Activated CD4-positive, alpha-beta memory T cell treated with anti-CD3 and anti-CD28 coated beads for 36 hours (primary cell): ENCODE data around the gene KHK. TPM values are rescaled to one million over a fixed set of nuclear protein-coding genes. Genes with fewer than 3 reads are reported as not detected.

Experiments used
- CTCF ChIA-PET: fragments of 350-600 bp; sonication (Branson Sonifier 250); formaldehyde crosslinking; loops from one replicate; lab custom pipeline; 2021; ENCODE audit warnings: antibody characterized with exemption, inconsistent platforms; lab: Charles Lee
- POLR2A ChIA-PET: fragments of 350-600 bp; sonication (Branson Sonifier 250); formaldehyde crosslinking; loops from one replicate; lab custom pipeline; 2021; ENCODE audit warnings: antibody characterized with exemption; lab: Charles Lee
- DNase-seq: peaks from one replicate; pipeline ENCODE4 v3.0.0-alpha.2; 2020
- H3K27ac Mint-ChIP-seq: one replicate; pipeline ENCODE4 v1.8.0; 2021; ENCODE audit warnings: mixed read lengths
- H3K27me3 Mint-ChIP-seq: one replicate; pipeline ENCODE4 v1.8.0; 2021; ENCODE audit warnings: mixed read lengths
- H3K36me3 Mint-ChIP-seq: one replicate; pipeline ENCODE4 v1.8.0; 2021; ENCODE audit warnings: mixed read lengths
- H3K4me1 Mint-ChIP-seq: one replicate; pipeline ENCODE4 v1.8.0; 2021; ENCODE audit warnings: low read depth, mixed read lengths
- H3K4me3 Mint-ChIP-seq: one replicate; pipeline ENCODE4 v1.8.0; 2021; ENCODE audit warnings: mild to moderate bottlenecking, mixed read lengths
- H3K9me3 Mint-ChIP-seq: one replicate; pipeline ENCODE4 v1.8.0; 2021; ENCODE audit warnings: mixed read lengths
- intact Hi-C: fragments of 100-400 bp; cut with micrococcal nuclease; formaldehyde crosslinking; loops from one replicate; pipeline ENCODE4 v1.15.1; 2023
- total RNA-seq, 2 experiments: library from RNA; stranded (reverse); gene quantifications; one replicate each; pipeline ENCODE4 v1.2.3, GENCODE V29; 2021

KHK gene
- total RNA-seq, 2 experiments from 2014 or later, result 12.7 to 13.3 TPM

DNA sequence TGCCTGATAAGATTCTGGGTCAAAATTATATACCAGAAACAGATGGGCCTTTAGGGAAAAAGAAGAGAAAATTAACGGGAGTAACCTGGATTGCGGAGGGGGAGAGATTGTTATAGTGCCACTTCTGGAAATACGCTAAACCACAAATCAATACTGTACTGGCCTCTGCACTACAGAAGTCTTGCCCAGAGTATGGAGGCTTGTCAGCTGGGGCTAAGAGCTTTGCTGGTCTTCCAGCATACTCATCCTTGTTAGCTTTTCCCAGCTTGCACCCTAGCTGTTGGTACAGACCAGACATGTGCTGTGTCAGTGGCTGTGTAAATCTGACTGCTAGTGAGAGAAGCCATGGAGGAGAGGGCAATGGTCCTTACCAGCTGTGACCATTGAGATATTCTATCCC, 26.2 kb upstream of the KHK start:
- intact Hi-C loops, result no loop called here
- Mint-ChIP-seq H3K27ac (no peak overlapping the region), H3K9me3 (no peaks in the 10 kb centered on the region), H3K4me3 (no peak overlapping the region), H3K36me3 (peaks cover 20% of the 10 kb centered on the region), H3K4me1 (no peaks in the 10 kb centered on the region), H3K27me3 (no peaks in the 10 kb centered on the region)
- ChIA-PET CTCF (interaction anchor here (0.8 kb wide), 2 partner anchors 9 to 11 kb away, joined by 3 read pairs; partner anchors contain the start of genes AGBL5 and OST4), POLR2A (interaction anchor here (1.1 to 1.3 kb wide), 3 partner anchors 9 to 23 kb away, joined by 3 to 5 read pairs (median 3); partner anchors contain the start of gene AGBL5)
- no peak for DNase-seq

DNA sequence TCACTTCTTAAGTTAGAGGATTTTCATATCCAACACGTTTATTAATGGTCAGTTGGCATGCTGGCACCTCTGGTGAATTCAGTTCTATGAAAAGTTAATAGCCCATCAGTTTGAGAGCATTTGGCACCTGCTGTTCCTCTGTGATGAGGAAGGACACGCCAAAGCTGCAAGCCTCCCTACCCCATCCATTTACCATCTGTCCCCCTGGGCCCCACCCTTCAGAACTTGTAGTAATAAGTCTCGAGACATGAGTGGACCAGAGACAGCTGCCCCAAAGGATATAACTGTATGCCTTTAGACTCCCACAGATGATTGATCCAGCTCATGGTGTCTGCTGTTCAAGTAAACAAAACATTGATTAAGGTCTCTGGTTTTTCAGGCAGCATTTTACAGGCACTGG, 21.4 kb upstream of the KHK start:
- Mint-ChIP-seq H3K9me3 (no peaks in the 10 kb centered on the region), H3K4me3 (no peak overlapping the region), H3K4me1 (peaks cover 29% of the 10 kb centered on the region), H3K36me3 (peaks cover 26% of the 10 kb centered on the region), H3K27me3 (no peaks in the 10 kb centered on the region), H3K27ac (no peak overlapping the region)
- intact Hi-C loops, result no loop called here
- CTCF ChIA-PET, result interaction anchor here (0.8 kb wide), 1 partner anchor 215 kb away, joined by 3 read pairs; no protein-coding TSS in a partner anchor
- POLR2A ChIA-PET, result interaction anchor here (0.9 kb wide), 1 partner anchor 14 kb away, joined by 4 read pairs; the partner anchor contains the start of gene AGBL5
- DNase-seq, result no peak

DNA sequence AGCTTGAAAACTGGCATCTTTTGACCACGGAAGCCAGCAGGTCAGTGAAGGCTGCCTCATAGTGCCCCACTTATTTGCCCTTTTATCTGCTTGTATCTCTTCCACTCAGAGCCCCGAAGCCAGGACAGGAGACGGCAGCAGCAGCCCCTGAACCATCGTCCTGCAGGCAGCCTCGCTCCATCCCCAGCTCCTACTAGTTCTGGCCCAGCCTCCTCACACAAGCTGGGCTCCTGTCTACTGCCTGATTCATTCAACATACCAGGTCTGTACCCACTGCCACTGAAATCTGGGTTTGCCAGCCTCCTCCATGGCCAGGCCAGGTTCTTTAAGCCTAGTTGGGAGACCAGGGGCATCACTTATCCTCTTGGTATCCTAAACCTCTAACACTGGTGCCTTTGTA, 19.2 kb upstream of the KHK start:
- Mint-ChIP-seq H3K9me3 (no peaks in the 10 kb centered on the region), H3K36me3 (peaks cover 31% of the 10 kb centered on the region), H3K4me3 (no peak overlapping the region), H3K4me1 (peaks cover 43% of the 10 kb centered on the region), H3K27me3 (no peaks in the 10 kb centered on the region), H3K27ac (peak overlapping the region; percentile 50)
- ChIA-PET POLR2A (interaction anchor here (0.5 to 1.2 kb wide), 3 partner anchors 16 to 232 kb away, joined by 3 to 6 read pairs (median 3); partner anchors contain the start of gene AGBL5), CTCF (interaction anchor here (1.7 to 2.4 kb wide), 2 partner anchors 13 to 236 kb away, joined by 3 to 6 read pairs; no protein-coding TSS in a partner anchor)
- DNase-seq, result no peak
- intact Hi-C loops, result no loop called here

DNA sequence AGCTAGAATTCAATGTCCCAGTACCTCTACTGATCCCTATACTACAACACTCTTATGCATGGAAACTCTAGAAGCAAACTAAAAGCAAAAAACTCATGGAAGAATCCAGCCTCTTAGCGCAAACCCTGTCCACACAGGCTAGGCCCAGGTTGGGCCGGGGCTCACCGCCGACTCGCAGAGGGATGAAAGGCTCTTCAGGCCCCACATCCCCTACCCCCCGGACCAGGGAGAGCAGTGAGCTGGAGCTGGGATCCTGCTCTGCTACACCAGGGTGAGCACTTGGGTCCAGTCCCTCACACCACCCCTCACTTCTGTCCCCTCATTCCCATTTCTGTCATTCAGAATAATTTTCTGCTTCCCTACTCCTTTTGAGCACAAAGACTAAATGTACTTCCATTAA, 17.1 kb upstream of the KHK start:
- ChIA-PET POLR2A (no interaction called here), CTCF (no interaction called here)
- Mint-ChIP-seq H3K9me3 (no peaks in the 10 kb centered on the region), H3K36me3 (peaks cover 22% of the 10 kb centered on the region), H3K4me1 (peaks cover 58% of the 10 kb centered on the region), H3K27me3 (no peaks in the 10 kb centered on the region), H3K4me3 (peak overlapping the region; percentile 94), H3K27ac (peak overlapping the region; percentile 49)
- no peak for DNase-seq
- intact Hi-C loops, result no loop called here

DNA sequence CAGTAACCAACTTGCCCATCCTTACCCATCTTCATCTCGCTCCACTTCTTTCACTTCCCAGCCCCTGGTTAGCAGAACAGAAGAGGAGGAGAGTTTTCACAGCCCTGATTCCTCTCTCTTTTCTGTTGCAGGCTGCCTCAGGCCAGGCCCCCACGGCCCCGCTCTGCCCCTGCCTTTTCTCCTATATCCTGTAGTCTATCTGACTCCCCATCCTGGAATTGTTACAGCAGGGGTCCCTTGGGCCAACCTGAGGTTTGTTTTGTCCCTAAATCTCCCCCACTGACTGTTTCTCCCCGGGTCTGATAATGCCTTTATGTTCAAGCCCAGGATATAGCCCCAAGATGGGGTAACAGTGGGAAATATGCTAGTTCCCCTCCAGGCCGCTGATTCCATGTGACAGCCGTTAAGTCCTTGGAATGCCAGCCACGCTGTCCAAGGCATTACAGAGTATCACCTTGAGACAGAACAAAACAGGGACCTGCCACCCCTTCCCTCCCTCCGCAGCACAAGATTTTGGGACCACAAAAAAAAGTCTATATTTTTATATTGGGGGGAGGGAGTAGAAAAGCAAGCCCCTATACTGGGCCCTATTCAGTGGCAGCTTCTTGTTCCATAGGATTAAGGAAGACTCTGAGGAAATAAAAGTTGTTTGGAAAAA, 16.5 kb upstream of the KHK start:
- no peak for DNase-seq
- peak overlapping the region; percentile 94 for H3K4me3 Mint-ChIP-seq
- ChIA-PET CTCF (no interaction called here), POLR2A (no interaction called here)
- H3K4me1 Mint-ChIP-seq, result peaks cover 64% of the 10 kb centered on the region
- peak overlapping the region; percentile 39 for H3K27ac Mint-ChIP-seq
- no peaks in the 10 kb centered on the region for H3K9me3 Mint-ChIP-seq
- H3K27me3 Mint-ChIP-seq, result no peaks in the 10 kb centered on the region
- intact Hi-C loops, result loop anchor here (2.0 kb wide), 1 partner anchor 65 kb away; the partner anchor contains the start of gene PREB
- H3K36me3 Mint-ChIP-seq, result peaks cover 22% of the 10 kb centered on the region

DNA sequence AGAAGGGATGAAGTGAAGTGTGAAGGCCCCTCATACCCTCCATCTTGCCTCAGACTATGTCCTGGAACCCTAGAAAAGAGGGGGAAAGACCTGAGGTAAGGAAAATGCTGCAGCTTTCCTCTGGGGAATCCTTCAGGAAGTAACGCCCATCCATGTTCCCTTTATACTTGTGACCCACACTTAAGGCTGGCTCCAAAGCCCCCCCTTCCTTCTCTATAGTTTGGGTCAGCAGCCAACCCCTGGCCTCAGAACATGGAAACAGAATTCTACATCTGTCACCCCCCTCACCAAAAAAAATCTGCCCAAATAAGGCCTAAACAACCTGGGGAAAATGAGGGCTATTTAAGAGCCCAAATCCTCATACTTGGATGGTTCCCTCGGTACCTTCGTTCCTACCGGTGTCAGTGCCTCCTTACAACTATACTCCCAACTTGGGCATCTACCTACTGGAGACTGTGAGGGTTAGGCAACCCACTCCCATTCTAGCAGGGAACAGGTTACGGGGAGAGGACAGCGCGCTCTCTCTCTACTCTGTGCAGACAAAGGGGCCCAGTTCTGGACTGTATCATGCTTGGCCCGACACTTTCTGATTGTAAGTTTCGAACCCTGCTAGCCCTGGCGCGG, 15.8 kb upstream of the KHK start:
- no peak for DNase-seq
- peaks cover 69% of the 10 kb centered on the region for H3K4me1 Mint-ChIP-seq
- H3K27me3 Mint-ChIP-seq, result no peaks in the 10 kb centered on the region
- CTCF ChIA-PET, result interaction anchor here (0.6 to 3.5 kb wide), 10 partner anchors 11 to 224 kb away, joined by 3 to 29 read pairs (median 4); partner anchors contain the start of genes AGBL5 and KHK
- intact Hi-C loops, result loop anchor here (1.0 to 2.0 kb wide), 4 partner anchors 11 to 64 kb away; partner anchors contain the start of genes AGBL5, KHK and PREB
- peak overlapping the region; percentile 87 for H3K27ac Mint-ChIP-seq
- H3K4me3 Mint-ChIP-seq, result peak overlapping the region; percentile 94
- peaks cover 22% of the 10 kb centered on the region for H3K36me3 Mint-ChIP-seq
- H3K9me3 Mint-ChIP-seq, result no peaks in the 10 kb centered on the region
- POLR2A ChIA-PET, result interaction anchor here (0.7 to 2.4 kb wide), 7 partner anchors 10 to 38 kb away, joined by 3 to 21 read pairs (median 5); partner anchors contain the start of genes AGBL5 and TMEM214

DNA sequence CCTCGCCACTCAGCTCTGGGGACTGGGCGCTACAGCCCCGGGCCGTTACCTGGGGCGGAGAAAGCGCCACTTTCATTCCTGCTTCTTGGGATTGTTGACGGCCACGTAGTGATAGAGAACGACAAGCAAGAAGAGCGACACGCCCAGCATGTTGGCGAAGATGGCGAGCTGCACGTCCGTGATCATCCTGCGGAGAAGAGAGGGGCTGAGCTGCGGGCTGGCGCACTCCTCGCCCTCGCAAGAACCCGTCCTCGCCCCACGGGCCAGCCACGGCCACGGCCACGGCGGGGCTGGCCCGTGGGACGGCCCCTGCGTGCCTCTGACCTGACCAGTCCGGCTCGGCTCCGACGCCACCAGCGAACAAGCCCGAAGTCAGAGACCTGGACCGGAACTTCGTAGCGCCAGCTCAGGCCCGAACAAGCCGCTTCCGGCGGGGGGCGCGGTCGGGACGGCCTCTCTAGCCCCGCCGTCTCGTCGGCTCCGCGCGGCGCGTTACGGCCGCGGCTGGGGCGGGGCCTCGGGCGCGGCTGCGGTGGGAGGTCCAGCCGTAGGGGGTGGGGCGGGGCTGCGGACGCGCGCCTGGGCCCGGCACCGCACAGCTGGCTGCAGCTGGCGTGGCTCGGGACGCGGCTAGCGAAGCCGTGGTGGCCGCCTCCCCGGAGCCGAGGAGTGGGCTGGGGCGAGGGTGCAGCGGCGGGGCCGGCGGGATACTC, 15.1 kb upstream of the KHK start, which contains the start of gene OST4:
Gene OST4 (minus strand): TSS at position 378 of the 713 bp plus-strand sequence.
- peak; percentile 94 for DNase-seq
- ChIA-PET POLR2A (interaction anchor here (0.7 to 2.4 kb wide), 9 partner anchors 10 to 52 kb away, joined by 3 to 21 read pairs (median 3); partner anchors contain the start of genes ABHD1, AGBL5, KHK and TMEM214), CTCF (interaction anchor here (0.6 to 3.5 kb wide), 10 partner anchors 10 to 225 kb away, joined by 3 to 29 read pairs (median 4); partner anchors contain the start of genes AGBL5 and KHK)
- peaks cover 71% of the 10 kb centered on the region for H3K4me1 Mint-ChIP-seq
- H3K36me3 Mint-ChIP-seq, result peaks cover 18% of the 10 kb centered on the region
- H3K9me3 Mint-ChIP-seq, result no peaks in the 10 kb centered on the region
- peak within 1 kb of the TSS; percentile 94 for H3K4me3 Mint-ChIP-seq
- H3K27ac Mint-ChIP-seq, result peak within 1 kb of the TSS; percentile 93
- no peaks in the 10 kb centered on the region for H3K27me3 Mint-ChIP-seq
- intact Hi-C loops, result loop anchor here (1.0 to 2.0 kb wide), 4 partner anchors 10 to 63 kb away; partner anchors contain the start of genes AGBL5, KHK and PREB

DNA sequence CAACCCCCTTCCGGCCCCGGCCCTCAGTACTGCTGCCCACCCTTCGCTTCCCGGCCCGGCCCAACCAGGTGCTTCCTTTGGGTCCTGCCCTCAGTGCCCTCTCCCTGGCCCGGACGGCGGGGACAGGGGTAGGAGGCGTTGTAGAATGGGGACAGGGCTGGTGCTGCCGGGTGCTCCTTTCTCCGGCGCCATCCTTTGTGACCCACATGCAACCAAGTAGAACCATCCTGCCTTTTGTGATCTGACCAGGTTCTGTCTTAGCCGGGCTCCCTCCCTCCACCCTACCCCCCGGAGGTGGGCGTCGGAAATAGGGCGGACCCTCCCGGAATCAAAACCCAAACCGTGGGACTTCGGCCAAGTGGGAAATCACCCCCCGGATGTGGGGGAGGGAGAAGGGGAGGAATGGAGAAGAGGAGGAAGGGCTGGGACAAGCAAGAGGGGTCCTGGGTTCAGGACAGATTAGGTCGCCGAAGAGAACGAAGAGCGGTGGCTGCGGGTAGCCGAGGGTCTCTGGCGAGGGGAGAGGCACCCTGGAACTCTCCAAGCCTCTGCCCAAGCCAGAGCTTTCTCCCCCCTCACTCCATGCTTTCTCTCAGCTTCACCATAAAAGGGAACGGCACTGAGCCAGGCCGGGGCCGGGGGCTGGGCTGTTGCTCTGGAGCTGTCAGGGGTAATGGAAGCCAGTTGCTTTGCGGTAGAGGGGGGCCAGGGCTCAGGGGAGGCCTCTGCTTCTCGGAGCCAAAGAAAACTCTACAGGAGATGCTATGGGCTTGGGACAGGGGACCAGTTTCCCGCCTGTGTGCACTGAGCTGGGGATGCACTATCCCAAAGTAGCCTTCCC, 14.4 kb upstream of the KHK start:
- CTCF ChIA-PET, result interaction anchor here (1.0 to 3.5 kb wide), 8 partner anchors 9 to 110 kb away, joined by 3 to 29 read pairs (median 4); partner anchors contain the start of genes AGBL5 and KHK
- Mint-ChIP-seq H3K36me3 (peaks cover 18% of the 10 kb centered on the region), H3K4me1 (peaks cover 72% of the 10 kb centered on the region), H3K27me3 (no peaks in the 10 kb centered on the region), H3K9me3 (no peaks in the 10 kb centered on the region), H3K27ac (peak overlapping the region; percentile 93), H3K4me3 (peak overlapping the region; percentile 83)
- no peak for DNase-seq
- POLR2A ChIA-PET, result interaction anchor here (0.9 to 2.4 kb wide), 8 partner anchors 9 to 51 kb away, joined by 3 to 21 read pairs (median 5); partner anchors contain the start of genes ABHD1, AGBL5, KHK and TMEM214
- intact Hi-C loops, result loop anchor here (1.0 to 2.0 kb wide), 4 partner anchors 9 to 63 kb away; partner anchors contain the start of genes AGBL5, KHK and PREB

DNA sequence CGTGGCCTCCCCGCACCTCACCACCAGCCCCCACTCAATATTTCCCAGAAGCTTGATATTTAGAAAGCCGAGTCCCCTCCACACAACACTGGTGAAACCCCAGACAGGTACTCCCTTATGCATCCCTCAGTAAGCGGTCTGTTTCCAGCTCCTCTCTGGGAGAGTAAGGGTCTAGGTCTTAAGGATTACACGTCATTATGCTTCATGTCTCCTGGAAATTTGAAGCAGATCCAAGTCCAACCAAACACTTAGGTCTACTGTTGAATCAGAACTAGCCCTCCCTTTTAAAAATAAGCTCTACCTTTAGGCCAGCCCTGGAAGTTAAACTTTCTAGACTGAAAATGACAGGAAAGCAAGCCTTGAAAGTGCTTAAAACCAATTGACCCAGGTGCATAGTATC, 13.7 kb upstream of the KHK start:
- POLR2A ChIA-PET, result interaction anchor here (1.4 to 2.4 kb wide), 2 partner anchors 9 to 14 kb away, joined by 5 to 21 read pairs; partner anchors contain the start of gene KHK
- peak overlapping the region; percentile 83 for H3K4me3 Mint-ChIP-seq

DNA sequence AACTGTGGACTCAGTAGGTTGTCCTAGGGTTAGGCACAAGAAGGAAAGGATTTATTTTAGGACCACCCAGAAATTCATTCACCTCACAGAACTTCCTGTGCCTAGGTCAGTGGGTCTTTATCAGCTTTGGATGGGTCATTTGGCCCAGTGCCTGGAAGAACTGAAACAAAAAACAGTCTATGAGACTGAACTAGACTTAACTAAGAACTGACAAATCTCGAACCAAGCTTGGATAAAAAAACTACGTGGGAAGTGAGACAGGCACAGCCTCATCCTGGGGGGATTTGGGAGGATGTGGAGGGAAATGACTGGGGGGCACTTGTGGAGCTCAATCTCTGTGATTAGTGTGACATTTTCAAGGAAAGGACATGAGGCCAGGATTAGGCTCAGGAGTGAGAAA, 12.8 kb upstream of the KHK start:
- Mint-ChIP-seq H3K27me3 (no peaks in the 10 kb centered on the region), H3K36me3 (peaks cover 18% of the 10 kb centered on the region), H3K4me3 (no peak overlapping the region), H3K4me1 (peaks cover 61% of the 10 kb centered on the region), H3K27ac (peak overlapping the region; percentile 73), H3K9me3 (no peaks in the 10 kb centered on the region)
- POLR2A ChIA-PET, result interaction anchor here (1.4 kb wide), 1 partner anchor 13 kb away, joined by 5 read pairs; the partner anchor contains the start of gene KHK
- CTCF ChIA-PET, result interaction anchor here (1.6 to 3.5 kb wide), 2 partner anchors 12 to 23 kb away, joined by 5 to 14 read pairs; partner anchors contain the start of genes AGBL5 and KHK
- DNase-seq, result no peak
- intact Hi-C loops, result no loop called here

More for the DNA sequence above, 13.7 kb upstream of the KHK start:
- CTCF ChIA-PET, result interaction anchor here (1.6 to 3.5 kb wide), 4 partner anchors 9 to 22 kb away, joined by 4 to 29 read pairs (median 10); partner anchors contain the start of genes AGBL5 and KHK
- no peak for DNase-seq
- Mint-ChIP-seq H3K4me1 (peaks cover 70% of the 10 kb centered on the region), H3K27me3 (no peaks in the 10 kb centered on the region), H3K27ac (peak overlapping the region; percentile 93), H3K36me3 (peaks cover 18% of the 10 kb centered on the region), H3K9me3 (no peaks in the 10 kb centered on the region)
- intact Hi-C loops, result no loop called here
